HG03432 (cell line): ENCODE measurements around the gene SF3A2.
"Not testable (repeated sequence)": the region's sequence is repeated elsewhere in the genome, so short reads cannot be mapped to it uniquely, and the experiment has no call there.

Source experiments
- ATAC-seq: cut with Tn5 transposase; IDR thresholded peaks from one replicate; pipeline ENCODE4 v1.9.1; 2021; ENCODE audit warnings: mild to moderate bottlenecking, moderate library complexity; ENCODE audit not compliant: unreplicated experiment

SF3A2 gene

GRCh38 chr19:2236314-2237050 lies at the start of gene SF3A2, which contains the start of gene PLEKHJ1:
SF3A2 (plus strand) TSS chr19:2236824; CDS start chr19:2243419, 6,595 bp downstream.
PLEKHJ1 (minus strand) TSS chr19:2236329; CDS start chr19:2236248, 81 bp downstream.
- ATAC-seq, result peak; percentile 73

DNA sequence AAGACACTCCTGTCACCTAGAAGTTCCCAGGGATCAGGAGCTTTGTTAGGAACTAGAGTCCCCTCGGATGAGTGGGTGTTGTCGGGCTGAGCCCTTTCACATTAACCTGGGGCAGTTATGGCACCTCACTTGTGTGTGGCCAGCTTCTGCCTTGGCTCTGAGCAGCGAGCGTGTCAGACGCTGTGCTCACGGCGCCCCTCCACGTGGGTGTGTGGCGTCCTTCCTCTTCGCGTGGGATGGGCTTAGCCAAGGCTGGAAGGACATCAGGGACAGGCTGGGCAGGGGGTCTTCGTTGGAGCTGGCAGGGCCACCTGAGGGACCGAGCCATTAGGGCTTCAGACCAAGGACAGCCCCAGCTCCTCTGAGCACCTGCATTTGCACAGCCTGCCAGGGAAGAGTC lies 49.5 kb upstream of the SF3A2 start:
- ATAC-seq, result no peak

DNA sequence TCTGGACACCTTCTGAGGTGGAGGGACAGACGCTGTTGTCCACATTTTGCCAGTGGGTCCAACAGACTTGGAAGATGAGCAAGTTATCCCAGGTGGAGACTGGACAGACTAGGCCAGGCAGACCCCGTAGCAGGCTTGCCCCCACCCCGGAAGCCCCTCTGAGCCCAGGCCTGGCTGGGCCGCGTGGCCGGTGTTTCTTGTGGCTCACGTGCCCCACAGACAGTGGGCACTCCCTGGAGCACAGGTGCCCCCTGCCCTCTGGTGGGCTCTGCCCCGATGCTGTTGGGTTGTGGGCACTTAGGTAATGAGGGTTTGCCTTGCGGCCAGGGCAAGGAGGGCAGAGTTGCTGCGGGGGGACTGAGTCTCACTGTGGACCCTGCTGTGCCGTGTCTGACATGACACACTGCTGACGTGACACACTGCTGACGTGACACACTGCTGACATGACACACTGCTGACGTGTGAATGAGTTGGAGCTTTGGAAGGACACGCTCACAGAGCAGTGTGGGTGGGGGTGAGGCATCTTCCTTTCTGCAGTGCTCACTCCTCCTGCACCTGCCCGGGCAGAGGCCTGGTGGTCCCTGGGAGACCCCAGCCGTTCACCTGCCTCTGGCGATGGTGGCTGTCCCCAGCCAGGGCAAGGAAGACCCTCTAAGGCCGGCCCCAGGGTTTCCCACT lies 47.8 kb upstream of the SF3A2 start:
- no peak for ATAC-seq

- ATAC-seq, result no peak
Observed at GRCh38 chr19:2189880-2190279, 46.7 kb upstream of the SF3A2 start.

- ATAC-seq, result no peak
Observed at GRCh38 chr19:2190848-2191455, 45.7 kb upstream of the SF3A2 start.

GRCh38 chr19:2191456-2192310 lies 44.9 kb upstream of the SF3A2 start:
- no peak for ATAC-seq

GRCh38 chr19:2192862-2193261 lies 43.8 kb upstream of the SF3A2 start:
- ATAC-seq, result no peak

DNA sequence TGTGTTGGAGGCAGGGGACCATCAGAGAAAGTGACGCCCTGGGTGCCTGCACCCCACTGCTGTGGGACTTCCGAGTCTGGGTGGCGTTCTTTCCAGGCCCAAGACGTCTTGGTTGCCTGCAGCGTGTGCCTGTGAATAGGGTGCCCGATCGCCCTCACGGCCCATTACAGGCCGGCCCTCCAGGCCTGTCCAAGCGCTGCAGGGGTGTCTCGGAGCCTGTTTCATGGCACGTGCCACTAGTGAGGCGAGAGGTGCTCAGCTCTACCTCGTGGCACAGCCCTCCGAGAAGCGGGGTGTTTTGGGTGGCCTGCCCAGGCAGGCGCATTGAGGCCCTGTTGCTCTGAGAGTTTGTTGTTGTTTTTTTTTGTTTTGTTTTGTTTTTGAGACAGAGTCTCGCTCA lies 42.8 kb upstream of the SF3A2 start:
- ATAC-seq, result no peak

- no peak for ATAC-seq
Observed at GRCh38 chr19:2194513-2195078, 42.0 kb upstream of the SF3A2 start.

GRCh38 chr19:2195361-2195760 lies 41.3 kb upstream of the SF3A2 start:
- no peak for ATAC-seq

DNA sequence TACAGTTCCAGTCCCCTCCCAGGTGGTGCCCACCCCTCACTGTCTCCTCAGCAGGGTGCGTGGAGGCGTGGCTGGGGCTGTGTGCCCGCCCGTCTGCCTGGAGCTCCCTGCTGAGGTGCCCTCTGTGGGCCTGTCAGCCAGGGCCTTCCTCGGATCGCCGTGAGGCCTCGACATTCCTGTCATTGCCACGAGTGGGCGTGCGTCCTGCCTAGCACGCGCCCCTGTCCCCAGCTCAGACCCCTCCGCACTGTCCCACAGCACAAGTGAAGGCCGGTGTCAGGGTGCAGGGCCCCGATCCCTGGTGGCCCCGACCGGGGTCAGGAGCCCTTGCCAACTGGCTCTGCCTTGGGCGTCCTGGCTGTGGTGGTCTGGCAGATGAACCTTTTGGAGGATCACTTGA lies 40.7 kb upstream of the SF3A2 start:
- ATAC-seq, result no peak

DNA sequence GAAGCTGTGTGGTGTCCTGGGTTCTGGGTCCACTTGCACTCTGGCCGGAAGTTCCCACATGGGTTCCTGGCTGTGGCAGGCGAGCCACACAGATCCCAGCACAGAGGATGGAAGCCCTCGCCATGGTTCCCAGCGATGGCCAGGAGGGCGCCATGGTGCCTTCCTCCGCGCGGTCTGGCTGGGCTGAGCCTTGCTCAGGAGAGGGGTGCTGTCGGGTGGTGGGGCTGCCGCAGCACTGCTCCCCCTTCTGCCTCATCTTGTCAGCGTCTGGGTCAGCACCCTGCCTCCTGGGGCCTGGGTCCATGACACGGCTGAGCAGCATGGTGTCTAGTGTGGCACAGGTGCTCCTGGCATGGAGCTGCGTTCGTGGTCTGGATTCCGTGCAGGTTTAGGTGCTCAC lies 39.4 kb upstream of the SF3A2 start:
- ATAC-seq, result no peak

DNA sequence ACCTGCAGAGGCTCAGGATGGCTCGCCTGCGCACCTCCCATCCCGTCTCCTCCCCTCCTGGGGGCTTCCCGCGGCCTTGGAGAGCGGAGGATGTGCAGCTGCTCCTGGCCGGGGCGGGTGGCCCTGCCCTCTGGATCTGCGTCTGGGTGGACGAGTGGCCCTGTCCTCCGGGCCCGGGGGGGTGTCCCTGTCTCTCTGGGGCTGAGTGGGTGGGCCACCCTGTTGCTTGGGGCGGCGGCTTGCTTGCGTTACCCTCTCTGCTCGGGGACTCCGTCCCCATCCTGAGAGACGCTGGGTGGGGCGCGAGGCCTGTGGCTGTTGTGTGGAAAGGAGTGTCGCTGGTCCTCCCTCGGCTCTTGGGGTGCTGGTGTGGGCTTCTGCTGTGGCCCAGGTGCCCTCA lies 38.3 kb upstream of the SF3A2 start:
- ATAC-seq, result no peak

- ATAC-seq, result no peak
Observed at GRCh38 chr19:2199215-2199614, 37.4 kb upstream of the SF3A2 start.

GRCh38 chr19:2199861-2200623 lies 36.6 kb upstream of the SF3A2 start:
- ATAC-seq, result no peak

DNA sequence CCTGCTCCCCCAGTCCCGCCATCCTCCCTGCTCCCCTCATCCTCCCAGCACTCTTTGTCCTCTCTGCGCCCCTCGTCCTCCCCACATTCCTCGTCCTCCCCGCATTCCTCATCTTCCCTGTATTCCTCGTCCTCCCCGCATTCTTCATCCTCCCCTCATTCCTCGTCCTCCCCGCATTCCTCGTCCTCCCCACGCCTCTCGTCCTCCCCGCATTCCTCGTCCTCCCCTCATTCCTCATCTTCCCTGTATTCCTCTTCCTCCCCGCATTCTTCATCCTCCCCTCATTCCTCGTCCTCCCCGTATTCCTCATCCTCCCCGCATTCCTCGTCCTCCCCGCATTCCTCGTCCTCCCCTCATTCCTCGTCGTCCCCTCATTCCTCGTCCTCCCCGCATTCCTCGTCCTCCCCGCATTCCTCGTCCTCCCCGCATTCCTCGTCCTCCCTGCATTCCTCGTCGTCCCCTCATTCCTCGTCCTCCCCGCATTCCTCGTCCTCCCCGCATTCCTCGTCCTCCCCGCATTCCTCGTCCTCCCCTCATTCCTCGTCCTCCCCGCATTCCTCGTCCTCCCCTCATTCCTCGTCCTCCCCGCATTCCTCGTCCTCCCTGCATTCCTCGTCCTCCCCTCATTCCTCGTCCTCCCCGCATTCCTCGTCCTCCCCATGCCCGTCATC lies 35.9 kb upstream of the SF3A2 start:
- not testable (repeated sequence) for ATAC-seq

- ATAC-seq, result no peak
Observed at GRCh38 chr19:2201473-2202148, 35.0 kb upstream of the SF3A2 start.

DNA sequence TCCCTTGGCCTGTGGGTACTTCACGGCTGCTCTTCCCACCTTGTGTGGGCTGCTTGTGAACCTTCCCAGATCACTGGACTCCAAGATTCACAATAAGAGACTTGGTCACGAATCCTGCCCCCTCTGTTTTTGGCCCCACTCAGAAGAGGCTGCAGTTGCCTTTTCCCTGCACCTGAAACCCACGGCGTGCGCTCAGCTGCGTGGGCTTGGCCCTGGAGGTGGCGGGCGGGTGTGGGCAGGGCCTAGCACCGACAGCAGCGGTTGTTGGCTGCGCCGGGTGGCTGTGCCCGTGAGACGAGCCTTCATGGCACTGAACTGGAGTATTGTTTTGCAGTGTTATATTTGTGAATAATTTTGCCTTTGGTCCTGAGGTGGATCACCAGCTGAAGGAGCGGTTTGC lies 34.3 kb upstream of the SF3A2 start:
- ATAC-seq, result no peak

DNA sequence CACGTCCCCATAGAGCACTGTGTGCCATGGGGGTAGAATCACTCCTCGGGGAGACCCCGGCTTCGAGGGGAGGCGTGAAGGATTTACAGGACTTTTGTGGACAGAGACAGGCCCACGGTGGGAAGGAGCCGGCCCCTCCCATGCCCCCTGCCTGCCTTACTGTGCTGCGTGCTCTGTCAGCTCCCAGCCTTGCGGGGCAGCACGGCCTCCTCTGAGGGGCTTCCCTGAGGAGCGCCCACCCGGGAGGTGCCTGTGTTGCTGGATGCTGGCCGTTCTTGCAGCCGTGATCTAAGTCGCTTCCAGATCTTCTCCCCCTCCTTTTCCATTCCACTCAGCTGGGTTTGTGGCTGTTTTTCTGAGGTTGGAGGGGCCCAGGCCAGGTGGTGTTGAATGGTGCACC lies 29.6 kb upstream of the SF3A2 start:
- ATAC-seq, result no peak
